Measurements from ENCODE around the gene PDZD4. TPM values are rescaled to one million over a fixed set of nuclear protein-coding genes. Genes with fewer than 3 reads are reported as not detected.

The PDZD4 gene
- total RNA-seq, 1 experiment from 2014 or later: 4.0 TPM

GRCh38 chrX:153806999-153807575, 23.3 kb downstream of the PDZD4 start:
- no peak for DNase-seq (ENCODE audit: low spot score)

GRCh38 chrX:153805436-153805835, 24.9 kb downstream of the PDZD4 start:
- DNase-seq (ENCODE audit: low spot score): no peak

DNA sequence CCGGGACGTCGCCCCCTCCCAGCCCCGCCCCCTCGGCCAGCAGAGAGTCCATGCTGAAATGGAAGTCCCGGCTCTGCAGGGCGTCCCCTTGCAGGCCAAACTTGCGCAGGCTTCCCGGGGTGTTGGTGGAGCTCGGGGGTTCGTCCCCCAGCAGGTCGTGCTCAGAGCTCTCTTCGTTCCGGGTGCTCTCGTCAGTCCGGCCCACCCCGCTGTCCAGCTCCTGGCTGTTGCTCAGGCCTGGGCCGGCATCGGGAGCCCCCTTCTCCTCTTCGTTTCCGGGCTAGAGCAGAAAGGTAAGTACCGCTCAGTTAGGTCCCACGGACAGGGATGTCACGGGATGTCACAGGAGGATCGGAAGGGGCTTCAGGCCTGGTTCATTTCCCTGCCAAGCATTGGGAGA, 25.7 kb downstream of the PDZD4 start:
- DNase-seq (ENCODE audit: low spot score): no peak

- DNase-seq (ENCODE audit: low spot score): no peak
Observed at GRCh38 chrX:153804100-153804595, 26.2 kb downstream of the PDZD4 start.

- no peak for DNase-seq (ENCODE audit: low spot score)
Observed at GRCh38 chrX:153803211-153804099, 26.9 kb downstream of the PDZD4 start.

- no peak for DNase-seq (ENCODE audit: low spot score)
Observed at GRCh38 chrX:153802513-153803045, 27.8 kb downstream of the PDZD4 start.

DNA sequence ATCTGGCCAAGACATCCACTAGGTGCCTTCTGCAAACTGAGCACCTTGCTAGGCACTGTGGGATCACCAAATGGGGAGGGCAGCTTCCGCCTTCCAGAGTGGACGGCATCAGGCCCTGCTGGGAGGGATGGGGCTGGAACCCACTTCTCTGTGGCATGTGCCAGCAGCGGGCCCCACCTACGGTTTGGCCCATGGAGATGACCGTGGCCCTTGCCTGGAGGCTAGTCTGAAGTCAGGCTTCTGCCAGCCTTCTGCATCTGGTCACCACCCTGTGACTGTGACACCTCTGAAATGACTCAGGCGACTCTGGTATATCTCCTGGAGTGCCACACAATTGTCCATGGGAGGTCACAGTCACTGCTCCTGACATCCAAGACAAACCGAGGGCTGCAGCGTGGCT, 28.7 kb downstream of the PDZD4 start:
- no peak for DNase-seq (ENCODE audit: low spot score)

GRCh38 chrX:153800746-153801145, 29.6 kb downstream of the PDZD4 start:
- DNase-seq (ENCODE audit: low spot score): no peak

DNA sequence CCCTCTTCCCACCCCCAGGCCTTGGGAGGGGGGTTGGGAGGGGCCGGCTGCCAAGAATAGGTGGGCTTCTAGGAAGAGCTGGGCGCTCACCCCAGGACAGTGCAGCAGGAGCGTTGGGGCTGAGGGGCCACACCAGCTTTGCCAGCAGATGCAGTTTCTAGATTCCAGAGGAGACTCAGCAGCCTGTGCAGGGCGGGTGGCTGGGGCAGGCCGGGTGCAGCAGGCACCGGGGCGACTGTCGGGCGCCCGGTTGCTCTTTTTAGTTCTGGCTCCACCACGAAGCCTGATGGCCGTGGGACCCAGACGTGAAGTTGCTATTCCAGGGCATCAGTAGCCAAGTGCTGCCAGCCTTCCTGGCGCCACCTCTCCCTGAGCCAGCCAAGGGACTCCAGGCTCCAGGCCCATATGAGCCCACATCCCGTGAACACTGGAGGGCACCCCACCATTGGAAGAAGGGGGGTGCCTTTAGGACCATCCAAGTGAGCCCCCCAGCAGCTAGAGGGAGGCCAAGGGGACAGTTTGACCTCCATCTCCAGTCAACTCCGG, 30.1 kb downstream of the PDZD4 start:
- DNase-seq (ENCODE audit: low spot score): no peak

GRCh38 chrX:153799326-153799725, 31.0 kb downstream of the PDZD4 start:
- no peak for DNase-seq (ENCODE audit: low spot score)

- no peak for DNase-seq (ENCODE audit: low spot score)
Observed at GRCh38 chrX:153797415-153798015, 32.8 kb downstream of the PDZD4 start.

- DNase-seq (ENCODE audit: low spot score): no peak
Observed at GRCh38 chrX:153794897-153795816, 35.2 kb downstream of the PDZD4 start.

DNA sequence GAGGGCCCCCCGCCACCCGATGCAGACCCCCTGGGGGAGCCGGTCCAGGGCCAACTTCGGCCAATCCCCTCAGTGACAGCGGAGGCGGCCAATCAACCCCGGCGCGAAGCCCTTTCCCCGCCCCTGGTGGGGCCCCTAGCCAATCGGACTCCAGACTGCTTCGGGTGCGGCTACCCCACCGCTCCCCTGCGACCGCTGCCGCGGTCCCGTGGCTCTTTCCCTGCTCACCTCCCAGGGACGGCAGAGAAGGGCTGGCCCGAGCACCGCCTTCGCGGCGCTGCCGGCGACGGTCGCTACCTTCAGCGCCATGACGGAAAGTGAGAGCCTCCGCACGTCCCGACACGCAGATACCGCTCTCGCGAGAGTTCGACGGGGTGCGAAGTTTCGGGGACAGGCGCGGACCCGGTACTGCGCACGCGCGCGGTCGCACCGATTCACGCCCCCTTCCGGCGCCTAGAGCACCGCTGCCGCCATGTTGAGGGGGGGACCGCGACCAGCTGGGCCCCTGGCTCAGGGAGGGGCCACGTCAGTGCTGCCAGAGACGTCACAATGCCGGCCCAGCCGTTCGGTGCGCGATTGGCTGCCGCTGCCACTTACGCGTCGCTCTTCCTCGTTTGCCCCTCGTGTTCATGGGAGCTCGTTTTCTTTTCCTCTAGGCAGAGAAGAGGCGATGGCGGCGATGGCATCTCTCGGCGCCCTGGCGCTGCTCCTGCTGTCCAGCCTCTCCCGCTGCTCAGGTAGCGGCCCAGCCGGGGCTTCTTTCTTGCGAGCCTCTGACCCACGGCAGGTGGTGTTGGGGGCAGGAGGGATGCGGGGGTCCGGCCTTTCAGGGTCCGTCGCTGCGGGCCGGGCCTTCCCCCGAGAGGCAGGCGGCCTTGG, 36.1 kb downstream of the PDZD4 start, which contains the start of the genes IDH3G and SSR4:
TSS of gene IDH3G (minus strand) at position 358 of the 879 bp plus-strand sequence. CDS start at position 309, 49 bp downstream.
TSS of gene SSR4 (plus strand) at position 651 of the 879 bp plus-strand sequence. CDS start at position 671, 20 bp downstream.
- peak; percentile 95 for DNase-seq (ENCODE audit: low spot score)

- DNase-seq (ENCODE audit: low spot score): no peak
Observed at GRCh38 chrX:153793291-153793690, 37.1 kb downstream of the PDZD4 start.

DNA sequence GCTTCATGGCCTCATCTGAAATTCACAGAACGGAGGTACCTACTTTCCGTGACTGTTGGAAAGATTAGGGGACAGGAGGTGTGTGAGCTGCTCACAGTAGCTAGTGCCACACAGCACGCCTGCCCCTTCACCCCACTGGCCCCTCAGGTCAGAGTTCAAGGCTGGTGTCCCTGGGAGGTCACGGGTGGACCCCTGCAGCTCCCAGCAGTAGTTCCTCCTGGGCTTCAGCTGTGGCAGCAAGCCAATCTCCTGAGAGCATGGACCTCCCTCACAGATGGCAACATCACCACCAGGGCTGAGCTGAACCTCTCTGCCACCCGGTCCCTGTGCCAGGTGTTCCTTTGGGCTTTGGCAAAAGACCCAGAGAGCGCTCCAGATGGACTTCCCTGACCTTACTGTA, 38.0 kb downstream of the PDZD4 start:
- DNase-seq (ENCODE audit: low spot score): no peak

GRCh38 chrX:153791104-153791852, 39.1 kb downstream of the PDZD4 start:
- DNase-seq (ENCODE audit: low spot score): no peak

DNA sequence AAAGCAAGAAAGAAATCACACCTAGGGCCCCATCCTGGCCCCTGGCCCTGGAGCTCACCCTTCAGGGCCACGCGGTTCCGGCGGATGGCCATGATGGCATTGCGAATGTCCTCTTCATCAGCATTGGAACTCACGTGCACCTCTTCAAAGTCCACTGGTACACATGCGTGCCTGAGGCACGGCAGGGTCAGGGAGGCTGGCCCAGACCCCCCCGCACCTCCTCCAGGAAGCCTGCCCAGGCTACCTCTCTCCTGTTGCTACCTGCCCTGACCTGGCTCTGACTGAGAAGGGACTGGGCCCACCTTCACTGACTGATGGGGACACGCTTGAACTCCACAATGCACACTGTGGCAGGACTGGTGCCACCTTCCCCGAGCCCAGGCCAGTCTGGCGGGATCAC, 40.7 kb downstream of the PDZD4 start:
- no peak for DNase-seq (ENCODE audit: low spot score)

DNA sequence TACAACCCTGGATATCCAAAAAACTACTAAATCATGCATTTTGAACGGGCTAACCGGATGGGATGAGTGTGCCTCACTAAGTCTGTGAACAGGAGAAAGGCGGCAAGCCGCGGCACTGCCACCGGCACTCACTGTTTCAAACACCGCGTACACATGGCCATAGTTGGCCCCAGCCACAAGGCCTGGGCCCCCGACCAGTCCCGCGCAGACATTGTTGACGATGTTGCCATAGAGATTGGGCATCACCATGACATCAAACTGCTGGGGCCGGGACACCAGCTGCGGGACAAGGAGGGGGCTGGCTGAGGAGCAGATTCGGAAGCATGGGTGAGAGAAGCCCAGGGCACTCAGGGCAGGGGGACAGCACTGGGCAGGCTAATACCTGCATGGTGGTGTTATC, 43.7 kb downstream of the PDZD4 start:
- no peak for DNase-seq (ENCODE audit: low spot score)
